ENCODE data around the gene HPS6.

HPS6 gene

GRCh38 chr10:102064503-102064867 is 664 bp upstream of the HPS6 start:
- H3K27ac ChIP-seq = peak overlapping the region; percentile 85
- TF ChIP-seq, protein P1, sequence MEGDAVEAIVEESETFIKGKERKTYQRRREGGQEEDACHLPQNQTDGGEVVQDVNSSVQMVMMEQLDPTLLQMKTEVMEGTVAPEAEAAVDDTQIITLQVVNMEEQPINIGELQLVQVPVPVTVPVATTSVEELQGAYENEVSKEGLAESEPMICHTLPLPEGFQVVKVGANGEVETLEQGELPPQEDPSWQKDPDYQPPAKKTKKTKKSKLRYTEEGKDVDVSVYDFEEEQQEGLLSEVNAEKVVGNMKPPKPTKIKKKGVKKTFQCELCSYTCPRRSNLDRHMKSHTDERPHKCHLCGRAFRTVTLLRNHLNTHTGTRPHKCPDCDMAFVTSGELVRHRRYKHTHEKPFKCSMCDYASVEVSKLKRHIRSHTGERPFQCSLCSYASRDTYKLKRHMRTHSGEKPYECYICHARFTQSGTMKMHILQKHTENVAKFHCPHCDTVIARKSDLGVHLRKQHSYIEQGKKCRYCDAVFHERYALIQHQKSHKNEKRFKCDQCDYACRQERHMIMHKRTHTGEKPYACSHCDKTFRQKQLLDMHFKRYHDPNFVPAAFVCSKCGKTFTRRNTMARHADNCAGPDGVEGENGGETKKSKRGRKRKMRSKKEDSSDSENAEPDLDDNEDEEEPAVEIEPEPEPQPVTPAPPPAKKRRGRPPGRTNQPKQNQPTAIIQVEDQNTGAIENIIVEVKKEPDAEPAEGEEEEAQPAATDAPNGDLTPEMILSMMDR (conservative IDR thresholded peaks at IDR 0.05) = no peak

- H3K27ac ChIP-seq = peak overlapping the region; percentile 85
Measured at GRCh38 chr10:102065561-102066398, 631 bp downstream of the HPS6 start.

GRCh38 chr10:102066399-102067088 is 1.4 kb downstream of the HPS6 start:
- TF ChIP-seq, protein P1 (conservative IDR thresholded peaks at IDR 0.05) = no peak
- H3K27ac ChIP-seq = peak overlapping the region; percentile 85

More at GRCh38 chr10:102065561-102066398, 631 bp downstream of the HPS6 start:
- TF ChIP-seq, protein P1 (conservative IDR thresholded peaks at IDR 0.05) = no peak

DNA sequence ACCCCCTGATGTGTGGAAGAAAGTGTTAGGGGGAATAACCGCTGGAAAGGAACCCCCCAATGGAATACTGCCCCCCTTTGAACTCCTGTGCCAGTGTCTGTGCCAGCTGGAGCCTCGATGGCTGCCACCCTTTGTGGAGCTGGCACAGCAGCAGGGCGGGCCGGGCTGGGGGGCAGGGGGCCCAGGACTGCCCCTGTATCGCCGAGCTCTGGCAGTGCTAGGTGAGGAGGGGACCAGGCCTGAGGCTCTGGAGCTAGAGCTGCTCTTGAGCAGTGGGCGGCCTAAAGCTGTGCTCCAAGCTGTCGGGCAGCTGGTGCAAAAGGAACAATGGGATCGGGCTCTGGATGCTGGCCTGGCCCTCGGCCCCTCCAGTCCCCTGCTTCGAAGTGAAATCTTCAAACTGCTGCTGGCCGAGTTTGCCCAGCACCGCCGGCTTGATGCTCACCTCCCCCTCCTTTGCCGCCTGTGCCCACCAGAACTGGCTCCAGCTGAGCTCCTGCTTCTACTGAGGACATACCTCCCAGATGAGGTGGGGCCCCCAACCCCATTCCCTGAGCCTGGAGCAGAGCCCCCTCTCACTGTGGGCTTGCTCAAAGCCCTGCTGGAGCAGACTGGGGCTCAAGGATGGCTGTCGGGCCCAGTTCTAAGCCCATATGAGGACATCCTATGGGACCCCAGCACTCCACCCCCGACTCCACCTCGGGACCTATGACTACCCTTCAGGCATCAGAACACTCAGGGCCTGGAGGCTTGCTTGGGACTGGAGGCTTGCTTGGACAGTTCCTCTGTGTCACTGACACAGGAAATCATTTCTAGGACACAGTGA is 2.2 kb downstream of the HPS6 start:
- H3K27ac ChIP-seq = no peak overlapping the region

DNA sequence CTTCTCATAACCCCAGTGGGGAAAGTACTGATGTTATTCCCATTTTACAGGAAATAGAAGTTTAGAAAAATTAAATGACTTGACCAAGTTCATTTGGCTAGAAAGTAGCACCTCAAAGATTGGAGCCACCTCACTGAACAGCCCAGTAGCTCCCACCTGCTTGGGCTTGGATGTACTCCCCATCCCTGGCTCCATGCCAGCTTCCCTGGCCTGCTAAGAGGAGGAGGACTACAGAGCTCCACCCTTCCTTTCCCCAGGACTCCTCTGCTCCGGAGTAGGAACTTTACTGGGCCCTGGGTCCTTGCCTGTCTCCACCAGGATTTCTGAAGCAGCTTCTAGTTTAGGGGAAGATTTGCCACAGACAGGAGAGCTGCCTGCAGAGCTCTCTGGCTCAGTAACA is 3.1 kb downstream of the HPS6 start:
- TF ChIP-seq, protein P1 (conservative IDR thresholded peaks at IDR 0.05) = no peak
- no peak overlapping the region for H3K27ac ChIP-seq

More for the DNA sequence above, 2.2 kb downstream of the HPS6 start:
- TF ChIP-seq, protein P1 (conservative IDR thresholded peaks at IDR 0.05) = no peak

GRCh38 chr10:102069071-102069470 is 3.9 kb downstream of the HPS6 start:
- TF ChIP-seq, protein P1 (conservative IDR thresholded peaks at IDR 0.05) = no peak
- H3K27ac ChIP-seq = no peak overlapping the region

Data from VCaP (cell line).